AG04450 (cell line): ENCODE results near the gene SORCS2. TPM values are rescaled to one million over a fixed set of nuclear protein-coding genes. Genes with fewer than 3 reads are reported as not detected.

Experiments
- CTCF ChIA-PET: fragments of 300-600, 350-600 bp; formaldehyde crosslinking; extraction: SDS; loops from one replicate; lab custom pipeline; 2022; ENCODE audit warnings: antibody characterized with exemption, inconsistent platforms; lab: Charles Lee
- POLR2A ChIA-PET: fragments of 350-600 bp; formaldehyde crosslinking; extraction: SDS; loops from one replicate; lab custom pipeline; 2021; ENCODE audit warnings: antibody characterized with exemption, inconsistent platforms; lab: Yijun Ruan, JAX
- DNase-seq: peaks from one replicate; pipeline ENCODE4 v3.0.0-alpha.2; 2011; ENCODE audit warnings: low read depth, low spot score
- H3K27ac ChIP-seq: one replicate; pipeline ENCODE4 v1.5.1; 2012; ENCODE audit warnings: low read depth, low read length, control low read depth
- H3K27me3 ChIP-seq: one replicate; pipeline ENCODE4 v1.6.0; 2012; ENCODE audit warnings: low read length; ENCODE audit not compliant: control insufficient read depth, insufficient read depth
- H3K4me3 ChIP-seq: 2 replicates; pipeline ENCODE4 v1.5.1; 2011; ENCODE audit warnings: mild to moderate bottlenecking, low read depth, low read length, control low read depth
- H3K9me3 ChIP-seq: 2 replicates; pipeline ENCODE4 v1.5.1; 2012; ENCODE audit warnings: low read length; ENCODE audit not compliant: control insufficient read depth, insufficient read depth
- polyA plus RNA-seq: library from polyadenylated mRNA; depleted of rRNA; stranded (reverse); fragments of >200 nt; gene quantifications from 2 replicates; pipeline ENCODE4 v1.2.3, GENCODE V29; 2011
- TF ChIP-seq, protein P1 (sequence below): IDR thresholded peaks from 2 replicates; pipeline ENCODE4 v1.5.1; 2011; ENCODE audit warnings: low read depth, low read length, control low read depth, inconsistent platforms

SORCS2 gene
- polyA plus RNA-seq, 1 experiment = 0.29 TPM

DNA sequence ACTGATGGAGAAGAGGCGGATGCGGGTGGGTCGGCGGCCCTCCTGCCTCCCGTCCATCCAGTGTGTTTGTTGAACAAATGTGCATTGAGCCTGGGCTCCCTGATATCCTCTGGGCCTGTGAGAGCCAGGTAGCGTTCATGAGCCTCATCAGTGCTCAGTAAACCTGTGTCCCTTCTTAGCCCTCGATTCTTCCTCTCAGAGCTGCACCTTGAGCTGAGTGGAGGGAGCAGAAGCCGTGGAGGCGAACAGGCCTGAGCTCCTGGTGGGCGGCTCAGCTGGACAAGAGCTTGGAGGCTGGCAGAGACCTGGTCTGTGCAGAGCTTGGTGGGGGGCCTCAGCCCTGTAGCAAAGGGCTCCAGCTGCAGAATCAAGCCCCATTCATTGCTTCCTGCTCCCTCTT is 112.1 kb downstream of the SORCS2 start:
- Histone ChIP-seq H3K27me3 (peaks cover 52% of the 10 kb centered on the region), H3K9me3 (no peaks in the 10 kb centered on the region), H3K27ac (no peak overlapping the region), H3K4me3 (no peak overlapping the region)
- TF ChIP-seq, protein P1, sequence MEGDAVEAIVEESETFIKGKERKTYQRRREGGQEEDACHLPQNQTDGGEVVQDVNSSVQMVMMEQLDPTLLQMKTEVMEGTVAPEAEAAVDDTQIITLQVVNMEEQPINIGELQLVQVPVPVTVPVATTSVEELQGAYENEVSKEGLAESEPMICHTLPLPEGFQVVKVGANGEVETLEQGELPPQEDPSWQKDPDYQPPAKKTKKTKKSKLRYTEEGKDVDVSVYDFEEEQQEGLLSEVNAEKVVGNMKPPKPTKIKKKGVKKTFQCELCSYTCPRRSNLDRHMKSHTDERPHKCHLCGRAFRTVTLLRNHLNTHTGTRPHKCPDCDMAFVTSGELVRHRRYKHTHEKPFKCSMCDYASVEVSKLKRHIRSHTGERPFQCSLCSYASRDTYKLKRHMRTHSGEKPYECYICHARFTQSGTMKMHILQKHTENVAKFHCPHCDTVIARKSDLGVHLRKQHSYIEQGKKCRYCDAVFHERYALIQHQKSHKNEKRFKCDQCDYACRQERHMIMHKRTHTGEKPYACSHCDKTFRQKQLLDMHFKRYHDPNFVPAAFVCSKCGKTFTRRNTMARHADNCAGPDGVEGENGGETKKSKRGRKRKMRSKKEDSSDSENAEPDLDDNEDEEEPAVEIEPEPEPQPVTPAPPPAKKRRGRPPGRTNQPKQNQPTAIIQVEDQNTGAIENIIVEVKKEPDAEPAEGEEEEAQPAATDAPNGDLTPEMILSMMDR = no peak
- no peak for DNase-seq
- CTCF ChIA-PET = no interaction called here
- POLR2A ChIA-PET = interaction anchor here (0.5 kb wide), 1 partner anchor 10 kb away, joined by 10 read pairs; no protein-coding TSS in a partner anchor

DNA sequence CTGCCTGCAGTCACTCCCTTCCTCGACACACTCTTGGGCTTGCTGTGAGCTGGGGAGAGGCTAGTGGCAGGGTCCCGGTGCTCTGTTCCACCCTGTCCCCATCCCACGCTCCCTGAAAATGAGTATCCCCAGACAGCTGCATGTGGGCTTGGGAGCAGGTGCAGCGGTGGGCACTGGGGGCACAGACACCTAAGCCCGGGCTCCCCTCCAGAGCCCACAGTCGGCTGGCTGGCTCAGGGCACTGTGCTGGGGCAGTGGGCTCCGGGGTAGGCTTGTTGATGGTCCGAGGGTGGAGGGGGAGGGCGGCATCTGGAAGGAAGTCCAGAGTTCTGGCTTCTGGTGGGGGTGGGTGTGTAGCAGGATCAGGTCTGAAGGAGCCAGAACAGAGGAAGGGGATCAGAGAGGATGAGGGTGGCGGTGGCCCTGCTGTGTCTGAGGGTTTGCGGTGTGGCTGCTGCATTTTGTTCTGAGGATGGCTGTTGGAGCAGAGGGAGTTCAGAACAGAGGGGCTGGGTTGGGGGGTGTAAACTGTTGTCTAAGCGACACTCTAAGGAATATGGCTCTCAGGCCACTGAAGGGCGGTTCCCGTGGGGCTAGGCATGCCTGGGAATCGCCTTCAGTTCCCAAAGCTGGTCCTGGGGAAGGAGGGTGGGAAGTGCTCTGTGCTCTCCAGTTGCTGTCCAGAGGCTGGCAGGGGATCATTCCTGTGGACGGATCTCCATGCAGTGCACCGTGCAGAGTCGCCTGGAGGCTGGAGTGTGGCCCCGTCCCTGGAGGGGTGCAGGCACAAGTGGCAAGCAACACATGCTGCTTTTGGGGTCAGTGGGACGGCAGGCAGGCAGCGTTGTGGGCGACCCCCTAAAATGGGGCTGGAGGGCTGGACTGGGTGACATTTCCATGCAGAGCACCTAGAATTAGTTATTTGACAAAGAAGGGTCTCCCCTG is 114.0 kb downstream of the SORCS2 start:
- no peak for DNase-seq
- CTCF ChIA-PET = no interaction called here
- H3K27me3 ChIP-seq = peaks cover 51% of the 10 kb centered on the region

DNA sequence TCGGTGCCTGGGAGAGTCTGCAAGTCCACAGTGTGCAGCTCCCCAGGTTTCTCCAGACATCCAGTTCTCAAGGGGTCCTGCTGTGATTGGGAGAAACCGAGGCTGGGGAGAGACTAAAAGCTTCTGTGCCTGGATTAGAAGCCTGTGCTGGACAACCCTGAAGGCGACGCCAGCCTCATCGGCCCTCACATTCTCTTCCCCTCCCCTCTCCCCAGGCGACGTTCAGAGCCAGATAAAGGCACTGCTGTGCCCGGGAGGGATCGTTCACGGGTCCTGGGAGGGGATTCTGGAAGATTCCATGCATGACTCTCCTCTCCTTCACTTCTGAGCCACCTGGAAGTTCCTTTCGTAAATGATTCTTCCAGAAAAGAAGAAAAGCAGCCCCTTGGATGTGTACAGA is 114.6 kb downstream of the SORCS2 start:
- no peak for DNase-seq
- H3K9me3 ChIP-seq = no peaks in the 10 kb centered on the region
- POLR2A ChIA-PET = no interaction called here
- CTCF ChIA-PET = no interaction called here
- no peak overlapping the region for H3K4me3 ChIP-seq
- H3K27ac ChIP-seq = no peak overlapping the region
- peaks cover 50% of the 10 kb centered on the region for H3K27me3 ChIP-seq
- TF ChIP-seq, protein P1 = no peak

More for the DNA sequence above, 114.0 kb downstream of the SORCS2 start:
- Histone ChIP-seq H3K4me3 (no peak overlapping the region), H3K9me3 (no peaks in the 10 kb centered on the region), H3K27ac (no peak overlapping the region)
- TF ChIP-seq, protein P1 = no peak
- POLR2A ChIA-PET = no interaction called here

DNA sequence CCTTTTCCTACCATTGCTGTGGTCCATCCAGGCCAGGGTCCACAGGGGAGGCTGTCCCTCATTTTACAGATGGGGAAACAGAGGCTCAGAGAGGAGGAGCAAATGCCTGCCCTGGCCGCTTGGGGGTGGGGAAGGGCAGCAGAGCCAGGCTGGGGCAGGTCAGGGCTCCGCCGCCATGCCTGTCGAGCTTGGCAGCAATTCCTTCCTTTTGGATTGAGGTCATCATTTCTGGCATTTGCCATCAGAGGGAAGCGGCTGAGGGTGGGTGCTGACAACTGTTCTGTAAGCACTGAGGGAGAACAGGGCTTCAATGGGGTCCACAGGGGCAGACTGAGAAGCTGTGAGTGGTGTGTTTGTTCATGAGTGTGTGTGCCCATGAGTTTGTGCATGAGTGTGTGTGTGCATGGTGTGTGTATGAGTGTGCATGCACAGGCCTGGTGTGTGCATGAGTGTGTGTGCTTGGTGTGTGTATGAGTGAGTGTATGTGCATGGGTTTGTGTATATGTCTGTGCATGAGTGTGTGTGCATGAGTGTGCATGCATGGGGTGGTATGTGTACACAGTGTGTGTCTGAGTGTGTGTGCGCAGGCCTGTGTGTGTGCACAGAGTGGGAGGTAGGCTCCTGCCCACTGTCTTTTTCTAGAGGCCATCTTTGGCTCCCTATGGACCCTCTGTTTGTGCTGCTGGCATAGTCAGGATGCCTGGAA is 115.2 kb downstream of the SORCS2 start:
- ChIA-PET CTCF (no interaction called here), POLR2A (no interaction called here)
- TF ChIP-seq, protein P1 = no peak
- Histone ChIP-seq H3K27me3 (peaks cover 51% of the 10 kb centered on the region), H3K27ac (no peak overlapping the region), H3K9me3 (no peaks in the 10 kb centered on the region), H3K4me3 (no peak overlapping the region)
- DNase-seq = no peak

DNA sequence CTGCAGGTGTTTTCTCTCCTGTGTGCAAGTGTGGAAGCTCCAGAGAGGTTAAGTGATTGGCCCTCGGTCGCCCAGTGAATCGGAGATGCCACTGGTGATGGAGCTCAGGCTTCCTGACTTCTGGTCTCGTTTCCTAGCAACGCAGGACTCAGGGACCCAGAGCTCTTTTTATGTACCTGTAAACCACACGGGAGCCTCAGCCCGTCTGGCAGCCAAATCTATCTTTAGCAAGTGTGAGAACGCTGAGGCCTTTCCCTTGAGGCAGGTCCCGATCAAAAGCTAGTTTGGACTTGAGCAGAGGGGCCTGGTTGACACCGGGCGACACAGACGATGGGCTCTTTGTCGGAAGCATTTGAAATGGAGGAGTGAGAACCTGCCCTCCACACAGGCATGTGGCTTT is 116.8 kb downstream of the SORCS2 start:
- no peaks in the 10 kb centered on the region for H3K9me3 ChIP-seq
- POLR2A ChIA-PET = no interaction called here
- TF ChIP-seq, protein P1 = no peak
- H3K27me3 ChIP-seq = peaks cover 50% of the 10 kb centered on the region
- no peak overlapping the region for H3K27ac ChIP-seq
- no peak overlapping the region for H3K4me3 ChIP-seq
- CTCF ChIA-PET = no interaction called here
- DNase-seq = no peak
